ENCODE results near the gene GUCY1A1. TPM values are rescaled to one million over a fixed set of nuclear protein-coding genes. Genes with fewer than 3 reads are reported as not detected.

GUCY1A1 gene
- total and polyA plus RNA-seq, 7 donors, result 1.5 to 16.4 (median 6.8) TPM

- H3K27me3 ChIP-seq (ENCODE audit: insufficient read depth in 3 of 3, low read length in 2 of 3), result no peaks in the 10 kb centered on the region
- no peak overlapping the region for H3K27ac ChIP-seq
- intact Hi-C loops (cut with DNase I), result no loop called here
- no peak overlapping the region for H3K4me3 ChIP-seq
- DNase-seq (no peak), ATAC-seq (no peak)
- H3K9me3 ChIP-seq, result no peaks in the 10 kb centered on the region
- no peak for TF ChIP-seq CTCF (IDR thresholded peaks at IDR 0.05)
- WGBS, 3 donors, result 74 to 77% (median 75%) methylated on average over 8 of the region's 8 CpGs
- peaks cover 4% of the 10 kb centered on the region for H3K4me1 ChIP-seq
- peaks cover 0 to 8% of the 10 kb centered on the region in 2 donors for H3K36me3 ChIP-seq (ENCODE audit: insufficient read depth in 1 of 2, low read depth in 1 of 2)
These were observed 106.0 kb downstream of the GUCY1A1 start for GRCh38 chr4:155772459-155773195.

DNA sequence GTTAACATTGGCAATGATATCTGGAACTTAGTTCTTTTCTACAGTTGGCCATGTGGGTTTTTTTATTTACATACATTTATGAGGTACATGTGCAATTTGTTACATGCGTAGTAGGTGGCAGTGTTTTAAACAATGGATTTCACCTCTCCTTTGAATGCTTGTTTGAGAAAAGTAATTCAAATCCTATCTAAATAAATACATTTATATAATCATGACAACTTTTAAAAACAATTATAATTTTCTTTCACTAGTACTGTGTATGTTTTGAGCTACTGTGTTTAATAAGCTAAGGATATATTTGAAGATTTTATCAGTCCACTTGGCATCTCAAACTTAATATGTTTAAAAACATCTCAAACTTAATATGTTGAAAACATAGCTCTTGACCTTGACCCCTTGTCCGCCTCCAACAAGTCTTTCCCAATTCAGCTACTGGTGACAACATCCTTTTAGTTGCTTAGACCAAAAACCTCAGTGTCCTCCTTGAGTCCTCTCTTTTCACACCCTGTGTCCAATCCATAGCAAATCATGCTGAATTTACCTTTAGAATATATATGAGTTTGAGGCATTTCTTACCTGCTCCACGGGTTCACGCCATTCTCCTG lies 106.7 kb downstream of the GUCY1A1 start:
- 93 to 98% (median 96%) methylated on average over 4 of the region's 4 CpGs for WGBS, 3 donors
- Histone ChIP-seq H3K27me3 (ENCODE audit: insufficient read depth in 3 of 3, low read length in 2 of 3) (no peaks in the 10 kb centered on the region), H3K9me3 (no peaks in the 10 kb centered on the region), H3K4me3 (no peak overlapping the region), H3K27ac (no peak overlapping the region), H3K4me1 (peaks cover 4% of the 10 kb centered on the region), H3K36me3 (ENCODE audit: insufficient read depth in 1 of 2, low read depth in 1 of 2) (peaks cover 0 to 8% of the 10 kb centered on the region in 2 donors)
- ATAC-seq (no peak), DNase-seq (no peak)
- intact Hi-C loops (cut with DNase I), result no loop called here
- no peak for TF ChIP-seq CTCF (IDR thresholded peaks at IDR 0.05)

DNA sequence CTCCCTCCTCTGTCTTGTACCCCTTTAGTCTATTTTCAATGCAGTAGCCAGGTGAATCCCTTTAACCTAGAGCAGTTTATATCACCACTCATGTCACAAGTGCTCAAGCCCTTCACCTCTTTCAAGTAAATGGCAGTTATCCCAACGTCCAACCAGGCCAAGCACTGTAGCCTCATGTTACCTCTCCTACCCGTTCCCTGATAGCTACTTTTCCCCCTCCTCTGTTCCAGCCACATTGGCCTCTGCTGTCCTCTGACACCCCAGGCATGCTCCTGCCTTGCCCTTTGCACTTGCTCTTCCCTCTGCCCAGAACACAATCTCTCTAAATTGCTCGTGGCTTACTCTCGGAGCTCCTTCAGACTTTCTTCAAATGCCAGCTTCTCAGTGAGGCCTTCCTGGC lies 107.4 kb downstream of the GUCY1A1 start:
- Histone ChIP-seq H3K9me3 (no peaks in the 10 kb centered on the region), H3K27ac (no peak overlapping the region), H3K36me3 (ENCODE audit: insufficient read depth in 1 of 2, low read depth in 1 of 2) (peaks cover 0 to 8% of the 10 kb centered on the region in 2 donors), H3K4me1 (peaks cover 4% of the 10 kb centered on the region), H3K27me3 (ENCODE audit: insufficient read depth in 3 of 3, low read length in 2 of 3) (no peaks in the 10 kb centered on the region), H3K4me3 (no peak overlapping the region)
- intact Hi-C loops (cut with DNase I), result no loop called here
- no peak for TF ChIP-seq CTCF (IDR thresholded peaks at IDR 0.05)
- DNase-seq (no peak), ATAC-seq (no peak)
- 62 to 86% (median 84%) methylated on average over 4 of the region's 4 CpGs for WGBS, 3 donors

GRCh38 chr4:155777971-155778735 lies 111.5 kb downstream of the GUCY1A1 start:
- peak overlapping the region; percentile 12 for H3K27ac ChIP-seq
- H3K9me3 ChIP-seq, result no peaks in the 10 kb centered on the region
- no peak for TF ChIP-seq CTCF (IDR thresholded peaks at IDR 0.05)
- WGBS, 3 donors, result 44 to 46% (median 44%) methylated on average over 3 of the region's 3 CpGs
- no peak overlapping the region for H3K4me3 ChIP-seq
- H3K36me3 ChIP-seq (ENCODE audit: insufficient read depth in 1 of 2, low read depth in 1 of 2), result peaks cover 0 to 8% of the 10 kb centered on the region in 2 donors
- no peaks in the 10 kb centered on the region for H3K27me3 ChIP-seq (ENCODE audit: insufficient read depth in 3 of 3, low read length in 2 of 3)
- DNase-seq, result no peak
- ATAC-seq, result no peak
- intact Hi-C loops (cut with DNase I), result no loop called here
- H3K4me1 ChIP-seq, result no peaks in the 10 kb centered on the region
